ENCODE results near the gene CCDC177. TPM values are rescaled to one million over a fixed set of nuclear protein-coding genes. Genes with fewer than 3 reads are reported as not detected.

The CCDC177 gene
- total RNA-seq, 4 donors from 2014 or later: 0.13 to 0.34 TPM; not detected in 2

- H3K4me1 ChIP-seq: peaks cover 67% of the 10 kb centered on the region
- H3K27ac ChIP-seq: peak overlapping the region; percentile 97
- DNase-seq (ENCODE audit: low spot score in 2 of 2): no peak
- H3K4me3 ChIP-seq: peak overlapping the region; percentile 81
- no peaks in the 10 kb centered on the region for H3K9me3 ChIP-seq
- 7% methylated on average over 2 of the region's 2 CpGs for WGBS
- no peaks in the 10 kb centered on the region for H3K27me3 ChIP-seq
- TF ChIP-seq EP300 (IDR thresholded peaks at IDR 0.05) (no peak), CTCF (IDR thresholded peaks at IDR 0.05) (no peak), POLR2A (IDR thresholded peaks at IDR 0.05) (no peak), POLR2AphosphoS5 (IDR thresholded peaks at IDR 0.05) (no peak)
- H3K36me3 ChIP-seq: no peaks in the 10 kb centered on the region
These were observed 38.1 kb upstream of the CCDC177 start for GRCh38 chr14:69612783-69613130.

DNA sequence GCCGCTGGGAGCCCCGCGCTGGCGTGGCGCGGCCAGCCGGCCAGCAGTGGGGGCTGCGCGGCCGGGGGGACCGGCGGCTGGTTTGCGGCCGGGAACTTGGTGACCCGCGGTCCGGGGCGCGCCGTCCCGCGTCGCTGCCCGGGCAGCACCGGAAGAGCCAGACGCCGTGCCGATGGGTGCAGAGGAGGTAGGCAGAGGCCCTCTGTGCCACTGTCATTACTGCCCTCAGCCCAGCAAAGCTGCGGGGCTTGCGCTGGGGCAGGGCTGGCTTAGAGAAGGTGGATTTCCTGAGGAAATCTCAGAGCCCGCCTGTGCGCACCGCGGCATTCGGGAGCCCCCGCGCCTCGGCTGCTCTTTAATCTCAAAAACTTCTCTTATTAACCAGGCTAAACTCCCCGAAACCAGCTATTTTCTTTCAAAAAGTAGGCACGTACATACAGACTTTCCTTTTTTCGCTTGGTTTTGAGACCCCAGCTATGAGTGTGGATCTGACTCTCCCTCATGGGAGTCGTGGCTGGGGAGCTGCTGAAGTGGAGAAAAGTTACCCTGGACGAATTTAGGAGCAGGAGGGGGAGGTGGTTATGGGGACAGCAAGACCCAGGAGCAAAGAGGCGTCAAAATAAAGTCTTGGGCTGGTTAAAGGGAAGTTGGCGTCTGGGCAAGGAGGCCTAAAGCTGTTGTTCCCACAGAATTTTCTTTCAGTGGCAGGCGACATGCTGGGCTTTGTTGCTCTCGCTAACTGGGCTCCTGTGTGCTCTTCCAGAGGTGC, 37.5 kb upstream of the CCDC177 start:
- no peaks in the 10 kb centered on the region for H3K36me3 ChIP-seq
- no peaks in the 10 kb centered on the region for H3K9me3 ChIP-seq
- no peaks in the 10 kb centered on the region for H3K27me3 ChIP-seq
- TF ChIP-seq POLR2A (IDR thresholded peaks at IDR 0.05) (no peak), EP300 (IDR thresholded peaks at IDR 0.05) (no peak), POLR2AphosphoS5 (IDR thresholded peaks at IDR 0.05) (no peak), CTCF (IDR thresholded peaks at IDR 0.05) (no peak)
- H3K4me3 ChIP-seq: peak overlapping the region; percentile 81
- peak overlapping the region; percentile 97 for H3K27ac ChIP-seq
- H3K4me1 ChIP-seq: peaks cover 61% of the 10 kb centered on the region
- peak in 1 of 2 donors; percentile 70 for DNase-seq (ENCODE audit: low spot score in 2 of 2)
- under 1% methylated on average over 19 of the region's 47 CpGs for WGBS

- peak in 1 of 3 donors; percentile 9 for TF ChIP-seq POLR2AphosphoS5 (IDR thresholded peaks at IDR 0.05)
- TF ChIP-seq CTCF (IDR thresholded peaks at IDR 0.05): no peak
- peak in 1 of 2 donors; percentile 66 for TF ChIP-seq POLR2A (IDR thresholded peaks at IDR 0.05)
- no peak for TF ChIP-seq EP300 (IDR thresholded peaks at IDR 0.05)
- peak; percentile 94 to 95 for DNase-seq (ENCODE audit: low spot score in 2 of 2)
- WGBS: 0% methylated on average over 12 of the region's 105 CpGs
- Histone ChIP-seq H3K27me3 (no peaks in the 10 kb centered on the region), H3K27ac (peak within 1 kb of the TSS; percentile 97), H3K4me1 (peaks cover 55% of the 10 kb centered on the region), H3K9me3 (no peaks in the 10 kb centered on the region), H3K4me3 (peak within 1 kb of the TSS; percentile 81), H3K36me3 (no peaks in the 10 kb centered on the region)
These were observed 36.7 kb upstream of the CCDC177 start, which contains the start of gene SUSD6 for GRCh38 chr14:69611172-69612013. SUSD6 (plus strand) TSS chr14:69611596; CDS start chr14:69658593, 46,997 bp downstream.

DNA sequence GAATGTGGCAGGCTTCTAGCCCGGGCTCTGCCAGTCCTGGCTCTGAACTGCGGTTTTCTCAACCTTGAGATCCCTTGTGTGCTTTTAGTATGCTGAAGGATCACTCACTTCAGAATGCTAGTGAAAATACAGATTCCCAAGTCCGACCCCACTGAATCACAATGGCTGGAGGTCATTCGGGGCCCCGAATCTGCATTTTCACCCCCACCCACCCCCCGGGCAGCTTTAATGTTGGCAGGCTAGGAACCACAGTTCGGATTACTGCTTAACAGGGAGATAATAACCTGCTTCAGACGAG, 36.2 kb upstream of the CCDC177 start:
- H3K27ac ChIP-seq: peak overlapping the region; percentile 97
- no peak for DNase-seq (ENCODE audit: low spot score in 2 of 2)
- H3K36me3 ChIP-seq: no peaks in the 10 kb centered on the region
- peaks cover 49% of the 10 kb centered on the region for H3K4me1 ChIP-seq
- TF ChIP-seq POLR2A (IDR thresholded peaks at IDR 0.05) (no peak), CTCF (IDR thresholded peaks at IDR 0.05) (no peak), POLR2AphosphoS5 (IDR thresholded peaks at IDR 0.05) (no peak), EP300 (IDR thresholded peaks at IDR 0.05) (no peak)
- H3K9me3 ChIP-seq: no peaks in the 10 kb centered on the region
- 4% methylated on average over 8 of the region's 8 CpGs for WGBS
- peak overlapping the region; percentile 81 for H3K4me3 ChIP-seq
- no peaks in the 10 kb centered on the region for H3K27me3 ChIP-seq

All from suprapubic skin (tissue), 4 donors.